Stimulated activated CD4-positive, alpha-beta T cell treated with anti-CD3 and anti-CD28 coated beads, Interleukin-1b, Interleukin-23, amount 100 ng/mL, for 1 hour (primary cell): ENCODE data around the gene ATP8B2.

Experiments used
- DNase-seq, 2 donors: peaks; one replicate each; pipeline ENCODE4 v3.0.0-alpha.2; 2020; ENCODE audit warnings: low read depth in 2 of 2

Gene ATP8B2

DNA sequence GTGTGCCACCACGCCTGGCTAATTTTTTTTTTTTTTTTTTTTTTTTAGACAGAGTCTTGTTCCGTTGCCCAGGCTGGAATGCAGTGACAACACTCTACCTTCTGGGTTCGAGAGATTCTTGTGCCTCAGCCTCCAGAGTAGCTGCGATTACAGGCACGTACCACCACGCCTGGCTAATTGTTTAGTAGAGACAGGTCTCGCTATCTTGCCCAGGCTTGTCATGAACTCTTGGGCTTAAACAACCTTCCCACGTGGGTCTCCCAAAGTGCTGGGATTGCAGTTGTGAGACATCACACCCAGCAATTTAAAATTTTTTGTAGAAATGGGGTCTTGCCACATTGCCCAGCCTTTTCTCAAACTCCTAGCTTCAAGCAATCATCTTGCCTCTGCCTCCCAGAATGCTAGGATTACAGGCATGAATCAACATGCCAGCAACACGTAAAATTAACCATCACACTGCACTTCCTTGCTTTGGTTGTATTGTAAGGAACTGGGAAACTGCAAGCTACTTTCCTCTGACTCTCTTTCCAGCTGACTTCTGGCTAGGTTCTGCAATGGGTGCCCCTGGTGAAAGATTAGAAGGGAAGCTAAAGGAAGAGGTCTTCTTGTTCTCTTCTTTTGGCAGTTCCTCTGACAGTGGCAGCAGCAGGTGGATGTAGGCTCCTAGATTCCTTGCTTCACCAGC, 65.9 kb downstream of the ATP8B2 start:
- no peak for DNase-seq

DNA sequence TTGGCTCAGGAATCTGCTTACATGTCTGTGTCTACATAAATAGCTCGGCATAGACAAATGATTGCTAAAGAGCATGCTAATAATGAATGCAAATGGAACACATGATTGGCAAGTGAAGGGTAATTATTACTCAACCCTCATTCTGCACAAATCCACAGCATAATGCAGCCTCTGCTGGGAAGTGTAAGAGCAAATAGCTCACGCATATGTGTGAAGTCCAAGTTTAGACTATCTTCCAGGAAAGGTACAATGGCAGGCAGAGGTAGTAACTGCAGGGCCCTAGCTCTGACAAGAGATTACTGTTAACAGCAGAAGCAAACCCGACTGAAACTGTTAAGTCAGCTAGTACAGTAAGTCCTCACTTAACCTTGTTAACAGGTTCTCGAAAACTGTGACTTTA, 72.8 kb downstream of the ATP8B2 start:
- DNase-seq = no peak

DNA sequence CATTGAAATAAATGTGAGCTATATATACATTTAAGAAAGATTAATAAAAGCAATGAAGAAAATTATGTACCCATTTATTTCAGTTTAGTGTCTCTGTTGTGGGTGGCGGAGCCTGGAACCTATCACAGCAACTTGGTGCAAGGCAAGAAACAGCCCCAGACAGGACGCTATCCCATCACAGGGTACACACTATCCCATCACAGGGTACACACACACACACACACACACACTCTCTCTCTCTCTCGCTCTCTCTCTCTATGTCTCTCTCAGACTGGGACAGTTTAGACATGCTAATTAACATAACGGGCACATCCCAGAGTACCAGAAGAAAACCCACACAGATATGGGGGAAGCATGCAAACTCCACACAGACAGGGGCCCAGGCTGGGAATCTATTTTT, 73.4 kb downstream of the ATP8B2 start:
- DNase-seq = no peak

DNA sequence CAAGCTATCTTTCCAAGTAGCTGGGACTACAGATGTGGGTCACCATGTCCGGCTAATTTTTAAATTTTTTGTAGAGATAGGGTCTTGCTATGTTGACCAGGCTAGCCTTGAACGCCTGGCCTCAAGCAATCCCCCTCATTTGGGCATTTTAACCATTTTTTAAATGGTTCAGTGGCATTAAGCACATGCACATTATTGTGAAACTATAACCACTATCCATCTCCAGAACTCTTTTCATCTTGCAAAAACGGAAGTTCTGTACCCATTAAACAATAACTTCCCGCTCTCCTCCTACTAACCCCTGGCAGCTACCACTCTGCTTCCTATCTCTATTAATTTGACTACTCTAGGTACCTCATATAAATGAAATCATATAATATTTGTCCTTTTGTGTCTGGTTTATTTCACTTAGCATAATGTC, 75.1 kb downstream of the ATP8B2 start:
- no peak for DNase-seq
